Medulla oblongata (tissue), 1 donor: ENCODE data around the gene MYH3.
"Not testable (repeated sequence)": the region's sequence is repeated elsewhere in the genome, so short reads cannot be mapped to it uniquely, and the experiment has no call there.

Source experiments
- DNase-seq: peaks from one replicate; pipeline ENCODE4 v3.0.0-alpha.2; 2015; ENCODE audit errors: extremely low spot score

MYH3 gene

GRCh38 chr17:10657148-10657547 lies at the start of gene MYH3:
Gene MYH3, minus strand, starts transcription at chr17:10657309. Its CDS starts 2,245 bp downstream, at chr17:10655064.
- DNase-seq: no peak

- DNase-seq: no peak
These were observed 48.6 kb upstream of the MYH3 start for GRCh38 chr17:10705727-10706126.

DNA sequence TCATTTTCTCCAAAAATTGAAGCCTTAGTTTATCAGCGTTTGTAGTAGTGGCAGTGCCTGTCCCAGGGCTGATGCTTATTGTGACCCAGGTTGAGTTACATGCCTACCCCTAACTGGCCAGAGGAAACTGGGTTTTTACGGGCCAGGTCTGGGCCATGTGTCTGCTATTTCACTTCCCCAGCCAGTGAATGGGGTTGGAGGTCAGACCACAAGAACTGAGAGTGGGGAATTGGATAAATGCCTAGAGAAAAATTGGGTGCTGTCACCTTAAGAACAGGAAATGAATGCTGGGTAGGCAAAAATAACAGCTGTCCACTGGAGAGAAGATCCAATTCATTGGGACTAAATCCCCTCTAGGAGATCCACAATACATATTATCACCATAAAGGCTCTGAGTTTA lies 45.5 kb upstream of the MYH3 start:
- DNase-seq: peak; percentile 17

DNA sequence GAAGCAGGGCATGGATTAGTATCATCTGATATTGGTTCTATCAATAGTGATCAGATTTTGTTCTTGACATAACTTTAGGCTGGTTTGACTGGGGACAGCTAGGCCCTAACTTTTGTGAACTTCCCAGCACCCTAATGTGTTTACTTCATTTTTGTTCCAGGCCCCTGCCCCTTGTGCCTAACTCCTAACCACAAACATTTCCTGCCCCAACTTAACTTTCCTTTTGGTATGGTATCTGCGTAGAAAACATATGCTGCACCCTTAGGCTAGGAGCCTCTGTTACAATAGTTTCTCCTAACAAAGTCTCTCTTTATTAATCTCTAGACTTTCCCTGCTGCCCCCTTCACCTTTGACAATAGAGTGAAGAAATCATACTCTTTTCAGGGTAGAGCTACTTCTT lies 42.7 kb upstream of the MYH3 start:
- no peak for DNase-seq

GRCh38 chr17:10698096-10698818 lies 41.1 kb upstream of the MYH3 start:
- peak; percentile 14 for DNase-seq

DNA sequence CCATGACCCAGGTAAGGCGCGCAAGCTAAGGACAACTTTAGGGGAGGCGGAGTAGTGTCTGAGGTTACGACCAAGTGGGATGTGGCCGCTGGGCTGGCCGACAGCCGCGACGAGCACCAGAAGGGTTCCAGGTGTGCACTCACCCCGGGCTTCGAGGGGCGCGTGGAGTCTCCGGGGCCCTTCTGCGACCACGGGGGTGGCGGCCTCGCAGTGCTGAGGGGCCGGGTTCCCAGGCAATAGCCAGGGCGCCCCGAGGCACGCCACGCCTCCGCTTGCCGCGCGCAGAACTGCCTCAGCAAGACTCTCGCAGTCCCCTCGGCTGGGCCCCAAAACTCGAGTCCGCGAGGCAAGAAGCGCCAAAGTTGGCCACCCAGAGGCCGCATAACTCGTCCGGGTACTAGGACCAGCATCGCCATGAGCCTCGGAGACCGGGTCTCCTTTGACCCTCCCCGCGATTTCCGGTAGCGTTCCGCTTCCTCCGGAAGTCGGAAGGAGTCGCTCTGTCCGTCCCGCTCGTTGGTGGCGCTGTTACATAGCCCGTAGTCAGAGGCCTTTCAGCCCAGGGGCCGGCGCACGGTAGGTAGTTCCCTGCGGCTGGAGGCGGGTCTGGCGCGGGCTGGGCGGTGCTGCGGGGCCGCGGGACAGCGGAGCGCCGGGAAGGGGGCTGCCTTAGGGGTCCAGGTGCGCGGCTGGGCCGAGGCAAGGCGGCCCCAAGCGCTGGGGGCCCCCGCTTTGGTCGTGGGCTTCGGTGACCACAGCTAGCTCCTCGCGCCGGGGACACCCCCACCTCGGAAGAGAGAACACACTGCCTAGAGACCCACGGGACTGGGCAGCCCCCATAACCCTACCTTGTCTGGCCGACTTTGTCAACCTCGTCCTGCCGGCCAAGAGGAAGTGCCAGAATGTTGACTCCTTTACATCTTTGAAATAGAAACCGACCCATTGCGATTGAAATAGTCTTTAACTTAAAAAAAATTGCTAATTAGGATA lies 40.3 kb upstream of the MYH3 start, which contains the start of the genes ADPRM and SCO1:
Gene ADPRM, plus strand, starts transcription at position 503 of the 990 bp plus-strand sequence. CDS start 7,333 bp downstream, outside the sequence.
Gene SCO1, minus strand, starts transcription at position 442 of the 990 bp plus-strand sequence. Its CDS starts 26 bp downstream, at position 416.
- DNase-seq: peak; percentile 97

GRCh38 chr17:10695875-10696407 lies 38.8 kb upstream of the MYH3 start:
- DNase-seq: not testable (repeated sequence)

GRCh38 chr17:10687499-10687898 lies 30.4 kb upstream of the MYH3 start:
- DNase-seq: no peak

DNA sequence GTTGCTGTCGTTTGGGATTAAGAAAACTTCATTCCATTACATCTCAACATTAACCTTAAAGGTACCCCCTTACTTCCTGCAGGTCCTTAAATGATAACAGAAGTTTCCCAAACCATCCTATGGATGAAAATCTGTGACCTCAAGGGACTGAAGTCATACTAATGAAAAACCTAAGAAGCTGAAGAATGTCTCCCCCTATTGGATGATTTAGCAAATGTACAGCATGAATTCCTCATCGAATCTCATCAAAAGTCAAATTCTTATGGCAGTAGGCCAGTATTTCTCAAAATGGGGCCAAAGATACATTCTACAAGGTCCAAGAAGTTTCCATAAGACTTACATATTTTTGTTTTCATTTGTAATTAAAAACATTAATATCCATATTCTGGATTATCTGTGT lies 26.7 kb upstream of the MYH3 start:
- DNase-seq: no peak

GRCh38 chr17:10681866-10682446 lies 24.8 kb upstream of the MYH3 start:
- DNase-seq: no peak

DNA sequence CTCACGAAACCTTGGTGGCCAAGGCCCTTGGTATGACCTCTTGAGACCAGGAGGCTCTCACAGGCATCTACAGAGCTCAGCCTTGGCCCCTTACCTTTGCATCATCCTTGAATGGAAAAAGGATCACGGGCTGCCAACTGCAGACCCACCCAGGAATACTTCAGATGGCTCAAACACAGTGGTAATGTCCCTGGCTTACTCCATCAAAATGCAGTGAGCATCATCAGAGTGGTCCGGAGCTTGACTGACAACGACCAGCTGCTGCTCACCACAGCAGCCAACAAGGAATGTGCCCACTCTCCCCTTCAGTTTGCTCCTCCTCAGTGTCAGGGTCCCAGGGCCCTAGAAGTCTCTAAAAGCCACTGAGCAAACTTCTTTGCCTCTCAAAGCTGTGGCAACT lies 17.6 kb upstream of the MYH3 start:
- DNase-seq: no peak

- DNase-seq: no peak
These were observed 16.2 kb upstream of the MYH3 start for GRCh38 chr17:10673312-10673711.

- no peak for DNase-seq
These were observed 11.7 kb upstream of the MYH3 start for GRCh38 chr17:10668775-10669174.

- no peak for DNase-seq
These were observed 9.8 kb upstream of the MYH3 start for GRCh38 chr17:10666906-10667305.

GRCh38 chr17:10664571-10664970 lies 7.5 kb upstream of the MYH3 start:
- no peak for DNase-seq

- DNase-seq: no peak
These were observed 6.1 kb upstream of the MYH3 start for GRCh38 chr17:10663231-10663630.

GRCh38 chr17:10661437-10661836 lies 4.3 kb upstream of the MYH3 start:
- no peak for DNase-seq

DNA sequence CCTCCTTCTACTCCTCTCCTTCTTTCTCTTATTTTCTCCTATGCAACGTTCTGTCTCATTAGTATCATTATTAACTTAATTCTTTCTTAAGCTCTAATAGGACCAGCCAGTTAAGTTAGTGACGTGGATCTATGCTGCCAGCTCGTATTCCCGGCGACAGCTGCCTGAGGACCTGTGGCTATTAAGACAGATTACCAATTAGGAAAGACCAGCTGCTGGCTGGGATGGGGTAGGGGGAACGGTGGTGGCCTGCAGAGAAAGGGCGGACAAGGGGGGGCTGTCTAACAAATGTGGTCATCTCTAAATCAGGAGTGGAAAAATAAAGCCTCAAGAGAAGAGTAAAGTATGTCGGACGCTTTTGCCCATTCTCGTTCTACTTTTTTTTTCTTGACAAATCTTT lies 770 bp upstream of the MYH3 start:
- no peak for DNase-seq

DNA sequence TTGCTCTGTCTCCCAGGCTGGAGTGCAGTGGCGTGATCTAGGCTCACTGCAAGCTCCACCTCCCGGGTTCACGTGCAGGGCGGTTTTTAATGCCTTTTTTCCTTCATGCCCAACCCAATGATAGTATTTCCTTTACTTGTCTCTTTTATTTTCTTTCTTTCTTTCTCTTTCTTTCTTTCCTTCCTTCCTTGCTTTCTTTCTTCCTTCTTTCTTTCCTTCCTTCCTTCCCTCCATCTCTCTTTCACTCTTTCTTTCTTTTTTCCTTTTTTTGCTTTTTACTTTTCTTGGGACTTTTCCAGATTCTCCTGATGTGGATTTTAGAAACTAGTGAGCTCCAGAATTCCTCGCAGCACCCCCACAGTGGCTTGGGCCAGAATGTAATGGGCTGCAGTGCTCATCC lies 3.1 kb downstream of the MYH3 start:
- no peak for DNase-seq

DNA sequence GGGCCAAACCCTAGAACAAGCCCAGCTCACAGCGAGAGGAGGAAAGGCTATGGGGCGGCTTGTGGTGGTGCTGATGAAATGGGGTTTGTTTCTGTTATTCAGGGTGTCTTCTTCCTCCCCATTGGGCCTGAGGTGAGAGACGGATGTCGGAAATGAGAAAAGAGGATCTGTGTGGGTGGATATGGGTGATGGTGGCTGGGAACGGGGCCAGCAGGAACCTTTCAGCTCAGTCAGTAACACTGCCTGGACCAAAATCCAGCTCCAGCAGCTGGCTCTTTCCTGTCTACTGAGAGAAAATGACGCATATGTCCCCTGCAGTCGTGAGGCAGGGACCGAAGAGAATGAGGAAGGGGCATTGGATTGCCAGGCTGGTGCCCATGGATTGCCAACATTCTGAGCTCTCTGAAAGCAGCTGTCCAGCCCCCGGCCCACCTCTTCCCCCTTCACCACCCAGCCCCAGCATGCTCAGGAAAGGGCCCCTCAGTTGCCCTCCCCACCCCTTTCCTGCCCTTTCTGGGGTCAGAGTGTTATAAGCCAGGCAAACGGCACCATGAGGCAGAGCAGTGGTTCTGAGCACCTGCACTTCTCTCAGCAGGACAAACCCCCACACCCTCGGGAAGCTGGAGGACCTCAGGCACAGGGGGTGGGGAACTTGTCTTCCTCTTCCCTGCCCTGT lies 4.0 kb downstream of the MYH3 start:
- peak; percentile 17 for DNase-seq

GRCh38 chr17:10651927-10652326 lies 5.2 kb downstream of the MYH3 start:
- no peak for DNase-seq
